ENCODE results near the gene SGIP1.

DNA sequence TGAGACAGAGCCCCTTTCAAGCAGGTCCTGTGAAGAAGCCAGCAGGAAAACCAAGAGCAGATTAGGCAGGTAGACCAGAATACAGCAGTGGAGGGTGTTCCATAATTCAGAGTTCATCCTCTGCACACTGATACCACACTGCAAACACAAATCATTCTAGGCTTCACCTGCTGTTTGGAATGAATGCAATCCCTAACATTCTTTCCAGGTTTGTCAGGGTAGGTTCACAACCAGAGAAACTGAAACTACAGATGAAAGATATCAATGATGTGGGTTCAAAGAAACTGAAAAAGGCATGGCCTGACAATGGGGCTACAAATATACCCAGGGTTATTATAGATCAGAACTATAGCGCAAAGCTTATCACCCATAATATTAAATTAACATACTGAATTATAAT lies 8.9 kb upstream of the SGIP1 start:
- TF ChIP-seq, protein P1, sequence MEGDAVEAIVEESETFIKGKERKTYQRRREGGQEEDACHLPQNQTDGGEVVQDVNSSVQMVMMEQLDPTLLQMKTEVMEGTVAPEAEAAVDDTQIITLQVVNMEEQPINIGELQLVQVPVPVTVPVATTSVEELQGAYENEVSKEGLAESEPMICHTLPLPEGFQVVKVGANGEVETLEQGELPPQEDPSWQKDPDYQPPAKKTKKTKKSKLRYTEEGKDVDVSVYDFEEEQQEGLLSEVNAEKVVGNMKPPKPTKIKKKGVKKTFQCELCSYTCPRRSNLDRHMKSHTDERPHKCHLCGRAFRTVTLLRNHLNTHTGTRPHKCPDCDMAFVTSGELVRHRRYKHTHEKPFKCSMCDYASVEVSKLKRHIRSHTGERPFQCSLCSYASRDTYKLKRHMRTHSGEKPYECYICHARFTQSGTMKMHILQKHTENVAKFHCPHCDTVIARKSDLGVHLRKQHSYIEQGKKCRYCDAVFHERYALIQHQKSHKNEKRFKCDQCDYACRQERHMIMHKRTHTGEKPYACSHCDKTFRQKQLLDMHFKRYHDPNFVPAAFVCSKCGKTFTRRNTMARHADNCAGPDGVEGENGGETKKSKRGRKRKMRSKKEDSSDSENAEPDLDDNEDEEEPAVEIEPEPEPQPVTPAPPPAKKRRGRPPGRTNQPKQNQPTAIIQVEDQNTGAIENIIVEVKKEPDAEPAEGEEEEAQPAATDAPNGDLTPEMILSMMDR (IDR thresholded peaks at IDR 0.05), result no peak
- TF ChIP-seq EZH2phosphoT487 (IDR thresholded peaks at IDR 0.05), result no peak
- no peak for TF ChIP-seq EZH2 (IDR thresholded peaks at IDR 0.05)

All from neural progenitor cell (in vitro differentiated cells).